ENCODE data around the gene PACSIN1.

Gene PACSIN1

GRCh38 chr6:34518669-34519365 lies 52.9 kb downstream of the PACSIN1 start:
- Histone ChIP-seq H3K27ac (ENCODE audit: poor library complexity, severe bottlenecking) (no peak overlapping the region), H3K4me1 (ENCODE audit: insufficient read depth, poor library complexity, severe bottlenecking) (no peaks in the 10 kb centered on the region), H3K9me3 (ENCODE audit: severe bottlenecking) (no peaks in the 10 kb centered on the region), H3K27me3 (ENCODE audit: insufficient read depth, poor library complexity, severe bottlenecking) (no peaks in the 10 kb centered on the region), H3K4me3 (ENCODE audit: severe bottlenecking) (no peak overlapping the region), H3K36me3 (ENCODE audit: low read depth) (no peaks in the 10 kb centered on the region)
- DNase-seq (ENCODE audit: low spot score): peak; percentile 29
- ATAC-seq (ENCODE audit: low read depth): no peak
- no peak for TF ChIP-seq CTCF (IDR thresholded peaks at IDR 0.05; ENCODE audit: poor library complexity, severe bottlenecking)

GRCh38 chr6:34519971-34520644 lies 54.2 kb downstream of the PACSIN1 start:
- H3K36me3 ChIP-seq (ENCODE audit: low read depth): no peaks in the 10 kb centered on the region
- H3K4me1 ChIP-seq (ENCODE audit: insufficient read depth, poor library complexity, severe bottlenecking): no peaks in the 10 kb centered on the region
- H3K9me3 ChIP-seq (ENCODE audit: severe bottlenecking): no peaks in the 10 kb centered on the region
- DNase-seq (ENCODE audit: low spot score) (peak; percentile 35), ATAC-seq (ENCODE audit: low read depth) (no peak)
- TF ChIP-seq CTCF (IDR thresholded peaks at IDR 0.05; ENCODE audit: poor library complexity, severe bottlenecking): no peak
- no peaks in the 10 kb centered on the region for H3K27me3 ChIP-seq (ENCODE audit: insufficient read depth, poor library complexity, severe bottlenecking)
- H3K4me3 ChIP-seq (ENCODE audit: severe bottlenecking): no peak overlapping the region
- H3K27ac ChIP-seq (ENCODE audit: poor library complexity, severe bottlenecking): no peak overlapping the region

DNA sequence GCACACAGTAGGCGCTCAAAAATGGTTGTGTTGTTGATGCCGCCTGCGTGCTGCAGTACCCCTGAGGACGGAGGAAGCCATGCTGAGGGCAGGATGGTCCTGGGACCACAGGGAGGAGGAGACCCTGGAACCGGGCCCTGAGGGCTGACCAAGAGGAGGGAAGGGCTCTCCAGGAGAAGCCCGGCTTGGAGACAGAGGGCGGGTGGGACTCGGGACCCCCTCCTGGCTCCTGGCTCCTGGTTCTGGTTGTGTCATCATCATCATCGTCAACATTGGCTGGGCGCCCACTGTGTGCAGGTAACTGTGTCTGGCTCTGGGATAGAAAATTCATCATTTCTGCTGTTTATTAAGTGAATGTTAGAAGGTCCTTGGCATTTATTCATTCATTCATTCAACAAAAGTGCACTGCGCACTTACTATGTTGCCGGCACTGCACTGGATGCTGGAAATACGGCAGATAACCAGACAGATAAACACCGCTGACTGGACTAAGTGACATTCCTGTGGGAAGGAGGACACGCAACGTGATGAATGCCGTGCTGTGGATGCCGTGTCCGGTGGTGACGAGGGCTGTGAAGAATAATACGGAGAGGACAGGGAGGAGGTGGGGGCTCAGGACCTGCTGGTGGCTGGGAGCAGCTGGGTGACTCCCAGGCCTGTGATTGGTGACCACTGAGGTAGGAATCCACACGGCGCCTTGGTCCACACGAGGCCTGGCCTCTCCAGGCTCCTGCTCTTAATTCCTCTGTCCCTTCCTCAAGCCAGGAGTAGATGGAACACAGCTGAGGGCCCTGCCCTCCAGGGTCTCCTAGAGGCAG lies 55.0 kb downstream of the PACSIN1 start:
- Histone ChIP-seq H3K4me1 (ENCODE audit: insufficient read depth, poor library complexity, severe bottlenecking) (no peaks in the 10 kb centered on the region), H3K9me3 (ENCODE audit: severe bottlenecking) (no peaks in the 10 kb centered on the region), H3K27me3 (ENCODE audit: insufficient read depth, poor library complexity, severe bottlenecking) (no peaks in the 10 kb centered on the region), H3K4me3 (ENCODE audit: severe bottlenecking) (no peak overlapping the region), H3K36me3 (ENCODE audit: low read depth) (no peaks in the 10 kb centered on the region), H3K27ac (ENCODE audit: poor library complexity, severe bottlenecking) (no peak overlapping the region)
- ATAC-seq (ENCODE audit: low read depth) (no peak), DNase-seq (ENCODE audit: low spot score) (peak; percentile 28)
- TF ChIP-seq CTCF (IDR thresholded peaks at IDR 0.05; ENCODE audit: poor library complexity, severe bottlenecking): no peak

DNA sequence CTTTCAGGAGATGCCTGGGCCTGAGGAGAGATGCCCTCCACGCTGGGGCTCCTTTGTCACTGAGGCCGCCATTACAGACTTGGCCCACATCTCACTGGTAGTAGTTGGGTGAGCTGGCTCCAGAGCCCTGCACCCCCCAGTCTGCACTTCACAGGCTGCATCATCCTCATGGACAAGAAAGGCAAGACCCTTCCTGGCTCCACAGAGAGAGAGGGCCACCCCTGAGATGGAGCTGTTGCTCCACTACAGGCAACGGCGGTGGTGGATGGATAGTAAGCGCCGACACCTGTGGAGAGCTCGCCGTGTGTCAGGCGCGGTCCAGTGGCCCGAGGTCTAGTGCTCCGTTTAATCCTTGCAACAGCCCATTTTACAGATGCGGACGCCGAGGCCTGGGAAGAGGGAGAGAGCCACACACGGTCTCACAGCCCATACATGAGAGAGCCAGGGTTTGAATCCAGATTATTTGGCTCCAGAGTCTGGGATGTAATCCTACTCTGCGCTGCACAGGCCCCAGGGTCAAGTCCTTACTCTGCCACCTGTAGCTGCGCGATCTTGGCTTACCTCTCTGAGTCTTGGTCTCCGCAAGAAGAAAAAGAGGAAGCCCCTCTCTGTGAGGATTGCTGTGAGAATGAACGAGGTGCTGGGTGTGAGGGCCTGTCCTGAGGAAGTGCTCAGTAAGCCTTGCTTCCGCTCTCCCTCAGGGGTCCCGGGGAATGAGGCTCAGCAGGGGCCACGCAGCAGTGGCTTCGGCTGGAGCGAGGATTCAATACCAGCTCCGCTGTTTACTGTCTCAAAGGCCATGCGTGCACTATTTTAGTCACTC lies 55.8 kb downstream of the PACSIN1 start:
- Histone ChIP-seq H3K9me3 (ENCODE audit: severe bottlenecking) (no peaks in the 10 kb centered on the region), H3K4me1 (ENCODE audit: insufficient read depth, poor library complexity, severe bottlenecking) (no peaks in the 10 kb centered on the region), H3K27ac (ENCODE audit: poor library complexity, severe bottlenecking) (no peak overlapping the region), H3K36me3 (ENCODE audit: low read depth) (no peaks in the 10 kb centered on the region), H3K27me3 (ENCODE audit: insufficient read depth, poor library complexity, severe bottlenecking) (no peaks in the 10 kb centered on the region), H3K4me3 (ENCODE audit: severe bottlenecking) (no peak overlapping the region)
- TF ChIP-seq CTCF (IDR thresholded peaks at IDR 0.05; ENCODE audit: poor library complexity, severe bottlenecking): no peak
- peak; percentile 51 for DNase-seq (ENCODE audit: low spot score)
- no peak for ATAC-seq (ENCODE audit: low read depth)

Measured in RWPE2 (cell line).